AG04449 (cell line): ENCODE measurements around the gene MAPKAPK2.

Experiments used
- CTCF ChIA-PET: fragments of 350-600 bp; formaldehyde crosslinking; extraction: SDS; loops from one replicate; lab custom pipeline; 2021; ENCODE audit warnings: antibody characterized with exemption; lab: Yijun Ruan, JAX
- POLR2A ChIA-PET: fragments of 400-600, 350-600 bp; formaldehyde crosslinking; extraction: SDS; loops from one replicate; lab custom pipeline; 2020; ENCODE audit warnings: antibody characterized with exemption, inconsistent platforms; lab: Yijun Ruan, JAX
- DNase-seq: peaks from one replicate; pipeline ENCODE4 v3.0.0-alpha.2; 2010; ENCODE audit warnings: low read depth, low spot score
- H3K4me3 ChIP-seq: 2 replicates; pipeline ENCODE4 v1.5.1; 2011; ENCODE audit warnings: low read depth, mild to moderate bottlenecking, control low read depth, low read length
- TF ChIP-seq, protein P1 (sequence below): IDR thresholded peaks from one replicate; pipeline ENCODE4 v1.5.1; 2011; ENCODE audit warnings: mild to moderate bottlenecking, moderate library complexity, low read length, control low read depth, inconsistent platforms; ENCODE audit not compliant: insufficient read depth; ENCODE audit errors: missing control alignments

The MAPKAPK2 gene

DNA sequence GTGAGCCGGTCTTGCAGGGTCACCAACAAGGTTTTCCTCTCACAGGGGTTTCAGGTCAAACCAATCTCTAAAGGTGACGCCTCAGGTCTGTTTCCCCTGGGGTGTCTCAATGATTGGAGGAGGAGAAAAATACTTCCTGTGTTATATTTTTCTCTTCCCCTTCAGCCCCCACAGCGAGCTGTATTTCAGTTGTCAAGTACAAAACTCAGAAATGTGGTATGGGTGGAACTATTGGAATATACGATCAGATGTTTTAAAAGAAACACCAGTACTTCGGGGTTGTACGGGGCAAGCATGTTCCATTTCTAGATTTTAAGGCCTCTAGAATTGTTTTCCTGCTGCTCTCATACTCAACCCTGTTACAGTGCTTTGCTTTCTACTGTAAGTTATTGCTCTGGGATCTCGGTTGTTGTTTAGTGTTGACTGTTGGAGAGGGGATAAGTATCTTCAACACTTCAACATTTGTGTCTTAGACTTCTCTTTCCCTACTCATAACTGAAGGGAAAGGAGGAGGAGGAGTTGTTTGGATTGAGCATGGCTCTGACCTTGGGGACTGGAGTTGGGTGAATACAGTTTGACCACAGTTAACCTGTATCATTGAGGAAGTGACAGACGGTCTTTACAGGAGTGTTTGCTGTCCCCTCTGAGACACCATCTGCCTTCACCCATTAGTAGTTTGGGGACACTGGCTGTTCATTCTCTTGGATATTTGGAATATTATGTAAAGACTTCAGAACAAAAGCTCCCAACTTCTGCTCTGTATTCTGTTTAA is 2.0 kb downstream of the MAPKAPK2 start:
- CTCF ChIA-PET: interaction anchor here (0.7 to 5.2 kb wide), 6 partner anchors 12 to 83 kb away, joined by 3 to 35 read pairs (median 10); partner anchors contain the start of gene EIF2D
- POLR2A ChIA-PET: no interaction called here
- DNase-seq: no peak
- H3K4me3 ChIP-seq: peak overlapping the region; percentile 81
- TF ChIP-seq, protein P1, sequence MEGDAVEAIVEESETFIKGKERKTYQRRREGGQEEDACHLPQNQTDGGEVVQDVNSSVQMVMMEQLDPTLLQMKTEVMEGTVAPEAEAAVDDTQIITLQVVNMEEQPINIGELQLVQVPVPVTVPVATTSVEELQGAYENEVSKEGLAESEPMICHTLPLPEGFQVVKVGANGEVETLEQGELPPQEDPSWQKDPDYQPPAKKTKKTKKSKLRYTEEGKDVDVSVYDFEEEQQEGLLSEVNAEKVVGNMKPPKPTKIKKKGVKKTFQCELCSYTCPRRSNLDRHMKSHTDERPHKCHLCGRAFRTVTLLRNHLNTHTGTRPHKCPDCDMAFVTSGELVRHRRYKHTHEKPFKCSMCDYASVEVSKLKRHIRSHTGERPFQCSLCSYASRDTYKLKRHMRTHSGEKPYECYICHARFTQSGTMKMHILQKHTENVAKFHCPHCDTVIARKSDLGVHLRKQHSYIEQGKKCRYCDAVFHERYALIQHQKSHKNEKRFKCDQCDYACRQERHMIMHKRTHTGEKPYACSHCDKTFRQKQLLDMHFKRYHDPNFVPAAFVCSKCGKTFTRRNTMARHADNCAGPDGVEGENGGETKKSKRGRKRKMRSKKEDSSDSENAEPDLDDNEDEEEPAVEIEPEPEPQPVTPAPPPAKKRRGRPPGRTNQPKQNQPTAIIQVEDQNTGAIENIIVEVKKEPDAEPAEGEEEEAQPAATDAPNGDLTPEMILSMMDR: no peak

DNA sequence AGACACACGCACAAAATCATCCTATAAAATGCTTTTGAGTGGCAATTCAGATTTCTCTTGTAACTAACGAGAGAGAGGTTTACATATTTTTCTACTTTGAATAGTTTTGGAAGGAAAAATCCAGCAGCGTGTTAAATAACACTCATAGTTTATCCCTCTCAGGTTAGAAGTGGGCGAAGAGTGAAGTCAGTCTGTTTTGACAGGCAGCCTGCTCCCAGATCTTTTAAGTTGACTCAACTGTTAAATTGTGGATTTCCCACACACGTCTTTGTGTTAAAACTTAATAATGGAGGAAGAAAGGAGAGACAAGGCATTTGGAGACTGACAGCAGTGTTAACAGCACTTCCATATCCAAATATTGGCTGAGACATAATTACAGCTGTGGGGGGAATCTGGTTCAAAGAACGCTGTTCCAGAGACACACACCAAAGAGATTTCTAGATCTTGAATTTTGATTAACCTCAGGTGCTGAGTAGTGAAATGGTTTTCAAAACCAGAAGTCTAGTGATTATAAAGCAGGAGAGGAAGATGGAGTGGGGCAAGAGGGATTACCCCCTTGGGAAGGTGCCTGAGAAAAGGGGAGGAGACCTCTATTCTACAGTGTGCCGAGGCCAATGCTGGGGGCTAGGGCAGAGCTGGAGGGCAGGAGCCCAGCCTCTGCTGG is 2.7 kb downstream of the MAPKAPK2 start:
- H3K4me3 ChIP-seq: peak overlapping the region; percentile 81
- CTCF ChIA-PET: interaction anchor here (1.0 to 5.2 kb wide), 9 partner anchors 12 to 225 kb away, joined by 3 to 35 read pairs (median 8); partner anchors contain the start of genes DYRK3 and EIF2D
- TF ChIP-seq, protein P1: no peak
- POLR2A ChIA-PET: no interaction called here
- no peak for DNase-seq

DNA sequence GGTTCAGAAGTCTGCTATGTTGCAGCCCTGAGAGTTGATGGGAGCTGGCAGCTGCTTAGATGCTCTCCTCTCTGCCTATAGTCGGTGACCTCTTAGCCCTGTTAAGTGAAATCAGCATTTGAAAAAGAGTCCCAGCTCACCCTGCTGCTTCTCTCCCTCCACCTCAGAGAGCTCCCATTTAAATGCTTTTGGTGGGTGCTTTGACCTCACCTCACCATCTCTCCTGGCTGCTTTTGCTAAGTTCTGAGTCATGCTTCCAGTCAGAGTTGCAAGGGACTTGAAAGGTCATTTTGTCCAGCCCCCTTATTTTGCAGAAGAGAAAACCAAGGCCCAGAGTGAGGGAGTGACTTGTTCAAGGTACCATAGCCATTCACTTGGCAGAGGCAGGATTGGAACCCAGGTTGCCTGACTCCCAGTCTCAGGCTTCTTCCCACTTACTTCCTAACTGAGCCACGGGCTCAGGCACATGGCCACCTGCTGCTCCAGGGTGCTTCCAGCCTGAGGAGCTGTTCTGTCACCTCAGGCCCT is 3.3 kb downstream of the MAPKAPK2 start:
- ChIA-PET CTCF (interaction anchor here (1.0 to 5.2 kb wide), 11 partner anchors 12 to 294 kb away, joined by 3 to 35 read pairs (median 9); partner anchors contain the start of genes DYRK3 and EIF2D), POLR2A (no interaction called here)
- no peak for DNase-seq
- TF ChIP-seq, protein P1: no peak
- peak overlapping the region; percentile 39 for H3K4me3 ChIP-seq

DNA sequence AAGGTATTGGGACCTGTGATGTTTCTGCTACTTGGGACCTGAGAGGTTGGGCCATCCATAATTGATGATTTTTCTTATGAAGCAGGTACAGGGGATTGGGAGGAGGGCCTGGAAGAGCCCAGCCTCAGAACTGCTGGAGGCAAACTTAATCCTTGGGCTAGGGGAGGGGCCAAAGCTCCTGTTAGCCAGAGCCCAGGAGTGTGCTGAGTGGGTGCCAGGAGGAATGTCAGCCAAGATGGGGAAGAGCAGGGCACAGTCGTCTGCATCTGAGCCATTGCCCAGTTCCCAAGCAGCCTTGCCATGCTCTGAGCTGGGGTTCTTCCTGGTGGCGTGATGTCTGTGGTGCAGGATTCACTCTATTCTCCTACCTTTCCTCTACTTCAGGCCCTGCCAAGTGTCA is 5.8 kb downstream of the MAPKAPK2 start:
- H3K4me3 ChIP-seq: no peak overlapping the region
- TF ChIP-seq, protein P1: no peak
- DNase-seq: no peak
- ChIA-PET CTCF (interaction anchor here (0.8 to 5.2 kb wide), 11 partner anchors 10 to 222 kb away, joined by 3 to 38 read pairs (median 6); no protein-coding TSS in a partner anchor), POLR2A (no interaction called here)

DNA sequence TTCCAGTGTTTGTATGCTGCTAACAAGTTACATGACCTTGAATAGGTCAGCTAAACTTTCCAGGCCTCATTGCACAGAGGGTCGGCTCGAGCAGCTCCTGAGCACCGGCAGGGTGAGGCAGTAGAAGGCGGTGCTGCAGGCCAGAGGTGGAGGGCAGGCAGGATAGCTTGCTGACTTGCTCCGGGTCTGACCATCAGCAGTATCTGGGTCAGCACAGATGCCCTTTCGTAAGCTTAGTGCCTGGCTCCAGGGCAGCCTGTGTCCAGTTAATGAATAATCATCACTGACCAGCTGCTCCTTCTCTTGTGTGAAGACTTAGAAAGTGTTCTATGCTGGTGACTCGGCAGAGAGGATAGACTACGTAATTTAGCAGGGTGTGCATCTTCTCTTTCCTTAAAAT is 6.9 kb downstream of the MAPKAPK2 start:
- no peak for DNase-seq
- ChIA-PET POLR2A (interaction anchor here (0.7 to 1.0 kb wide), 2 partner anchors 9 to 11 kb away, joined by 4 read pairs; no protein-coding TSS in a partner anchor), CTCF (interaction anchor here (0.9 to 4.5 kb wide), 10 partner anchors 9 to 220 kb away, joined by 3 to 38 read pairs (median 6); no protein-coding TSS in a partner anchor)
- no peak overlapping the region for H3K4me3 ChIP-seq
- TF ChIP-seq, protein P1: no peak
